K562 (cell line): ENCODE data around the gene TEX14. TPM values are rescaled to one million over a fixed set of nuclear protein-coding genes. Genes with fewer than 3 reads are reported as not detected.

ENCODE experiments used
- ATAC-seq: fragments of 200-7000 bp; cut with Tn5 transposase; 3 replicates; pipeline ENCODE4 v1.9.1; 2020; ENCODE audit warnings: moderate library complexity
- BruUV-seq: library from RNA; stranded (reverse); fragments of 400-500 nt; replicated peaks from 2 replicates; lab custom pipeline; 2021; lab: Mats Ljungman, UMichigan
- CTCF ChIA-PET: fragments of 300-600 bp; formaldehyde crosslinking; extraction: SDS; loops from one replicate; lab custom pipeline; 2021; ENCODE audit warnings: low intra/inter-chr PET ratio; lab: Yijun Ruan, JAX
- POLR2A ChIA-PET: fragments of 300-600, 350-650 bp; sonication (Branson Sonifier 250); formaldehyde crosslinking; extraction: SDS; loops from one replicate; lab custom pipeline; 2021; ENCODE audit warnings: antibody characterized with exemption, inconsistent platforms; lab: Yijun Ruan, JAX
- DNase-seq, 4 experiments: peaks; one replicate each; pipeline versions ENCODE4 v3.0.0 to v3.0.0-alpha.2; 2011 to 2018; ENCODE audit warnings: low spot score in 3 of 4, mixed read lengths in 3 of 4; ENCODE audit errors: extremely low read depth in 1 of 4
- FAIRE-seq: peaks from 2 replicates; lab custom pipeline; 2011; peaks lifted over from hg19 to GRCh38; lab: Jason Lieb, UNC
- H2AFZ ChIP-seq: 2 replicates; pipeline ENCODE4 v1.6.0; 2011; ENCODE audit warnings: low read depth, low read length, control low read depth, inconsistent platforms
- H3K27ac ChIP-seq: fragments of 200-600 bp; 3 replicates; pipeline ENCODE4 v1.8.0; 2011; ENCODE audit warnings: low read depth, mild to moderate bottlenecking, control low read depth, inconsistent platforms, low read length, moderate library complexity, mixed read lengths; ENCODE audit errors: extremely low read depth
- H3K27me3 ChIP-seq, 2 experiments: fragments of 300-600 bp in 1 of 2; 2 replicates in 1 of 2; 3 replicates in 1 of 2; pipeline versions ENCODE4 v1.6.0 to v1.8.0; 2011; ENCODE audit warnings: inconsistent platforms in 2 of 2, low read length in 2 of 2, mild to moderate bottlenecking in 1 of 2, mixed read lengths in 1 of 2, moderate library complexity in 1 of 2; ENCODE audit not compliant: control insufficient read depth in 2 of 2, insufficient read depth in 2 of 2
- H3K36me3 ChIP-seq: fragments of 300-600 bp; 3 replicates; pipeline ENCODE4 v1.8.0; 2011; ENCODE audit warnings: mild to moderate bottlenecking, low read length, inconsistent platforms; ENCODE audit not compliant: control insufficient read depth, insufficient read depth
- H3K4me1 ChIP-seq, 2 experiments: fragments of 200-600 bp in 1 of 2; replicated peaks in 1 of 2; 2 replicates in 1 of 2; 3 replicates in 1 of 2; pipeline versions ENCODE4 v1.5.1 to v1.8.0; 2011; ENCODE audit warnings: inconsistent platforms in 2 of 2, low read length in 2 of 2, mild to moderate bottlenecking in 1 of 2, mixed read lengths in 1 of 2, moderate library complexity in 1 of 2; ENCODE audit not compliant: control insufficient read depth in 2 of 2, insufficient read depth in 2 of 2
- H3K4me2 ChIP-seq: 2 replicates; pipeline ENCODE4 v1.6.1; 2011; ENCODE audit warnings: low read length, control low read depth, inconsistent platforms, mixed read lengths; ENCODE audit not compliant: insufficient read depth
- H3K4me3 ChIP-seq: fragments of 200-600 bp; sonication (generic), shearing (Covaris generic); 2 replicates; pipeline ENCODE4 v1.5.1; 2016; ENCODE audit warnings: control low read depth, inconsistent platforms
- H3K79me2 ChIP-seq: fragments of 200-600 bp; 3 replicates; pipeline ENCODE4 v1.8.0; 2011; ENCODE audit warnings: low read length, inconsistent platforms; ENCODE audit not compliant: control insufficient read depth, insufficient read depth
- H3K9ac ChIP-seq, 2 experiments: 2 replicates each; pipeline versions ENCODE4 v1.6.0 to v1.6.1; 2011; ENCODE audit warnings: low read depth in 2 of 2, low read length in 2 of 2, control low read depth in 1 of 2, inconsistent platforms in 1 of 2, mild to moderate bottlenecking in 1 of 2, mixed read lengths in 1 of 2; ENCODE audit not compliant: insufficient read depth in 1 of 2
- H3K9me1 ChIP-seq: one replicate; pipeline ENCODE4 v1.6.0; 2011; ENCODE audit warnings: inconsistent platforms, mild to moderate bottlenecking, low read length, moderate library complexity; ENCODE audit not compliant: control insufficient read depth, insufficient read depth
- H3K9me3 ChIP-seq: replicated peaks from 2 replicates; pipeline ENCODE4 v1.5.1; 2011; ENCODE audit warnings: low read depth, low read length, inconsistent platforms; ENCODE audit not compliant: control insufficient read depth, insufficient read depth
- H4K20me1 ChIP-seq: replicated peaks from 2 replicates; pipeline ENCODE4 v1.6.1; 2011; ENCODE audit warnings: low read length, inconsistent platforms, mixed read lengths; ENCODE audit not compliant: control insufficient read depth, insufficient read depth
- CHD4 ChIP-seq: fragments of 200-600 bp; sonication (generic); IDR thresholded peaks from 3 replicates; pipeline ENCODE4 v1.6.1; 2012; ENCODE audit warnings: low read depth, mild to moderate bottlenecking, mixed read lengths, low read length, inconsistent platforms; ENCODE audit not compliant: insufficient read depth, insufficient replicate concordance, poor library complexity, severe bottlenecking
- JUNB ChIP-seq: fragments of 450-650 bp; formaldehyde crosslinking; conservative IDR thresholded peaks from 2 replicates; pipeline ENCODE4 v1.4.0; 2020; ENCODE audit warnings: mild to moderate bottlenecking
- NRF1 ChIP-seq, 2 experiments: fragments of 450-650 bp; IDR thresholded peaks in 1 of 2; conservative IDR thresholded peaks in 1 of 2; 2 replicates each; pipeline ENCODE4 v1.6.1; 2014; ENCODE audit warnings: mild to moderate bottlenecking in 2 of 2
- SAFB2 ChIP-seq: fragments of 200-400 bp; formaldehyde crosslinking; IDR thresholded peaks from 2 replicates; pipeline ENCODE4 v1.6.1; 2018; ENCODE audit warnings: borderline replicate concordance, low read length, low read depth, moderate library complexity; ENCODE audit not compliant: severe bottlenecking
- TAF9B ChIP-seq: fragments of 450-650 bp; IDR thresholded peaks from 2 replicates; pipeline ENCODE4 v1.6.1; 2018; ENCODE audit warnings: mild to moderate bottlenecking; ENCODE audit not compliant: partially characterized antibody
- YY1 ChIP-seq, 3 experiments: IDR thresholded peaks; 2 replicates each; pipeline ENCODE4 v1.6.1; 2011; ENCODE audit warnings: low read length in 2 of 3, mild to moderate bottlenecking in 2 of 3, moderate library complexity in 2 of 3, borderline replicate concordance in 1 of 3, control low read depth in 1 of 3, low read depth in 1 of 3; ENCODE audit not compliant: insufficient read depth in 3 of 3, insufficient replicate concordance in 2 of 3, control insufficient read depth in 1 of 3, insufficient read length in 1 of 3; ENCODE audit errors: extremely low read depth in 1 of 3
- ZNF561 ChIP-seq: fragments of 450-650 bp; formaldehyde crosslinking; conservative IDR thresholded peaks from 2 replicates; pipeline ENCODE4 v1.4.0; 2020; ENCODE audit warnings: mild to moderate bottlenecking, moderate library complexity
- WGBS: fragments of 100-300 bp; shearing (Covaris generic); methylation state at CpG from one replicate; pipeline ENCODE4 v1.1.6; 2016; ENCODE audit warnings: low coverage, mixed read lengths; ENCODE audit not compliant: insufficient coverage; ENCODE audit errors: missing lambda C conversion rate; 5-methylcytosine and 5-hydroxymethylcytosine counted together
- in situ Hi-C: fragments of 300-500 bp; cut with MboI; formaldehyde crosslinking; loops from 4 replicates; pipeline ENCODE4 v1.15.0; 2018; ENCODE audit warnings: inconsistent platforms, mixed read lengths
- intact Hi-C: fragments of 100-400 bp; cut with micrococcal nuclease; formaldehyde crosslinking; loops from 2 replicates; pipeline ENCODE4 v1.14.2; 2022
- polyA plus RNA-seq, 8 experiments: library from polyadenylated mRNA; depleted of rRNA in 4 of 8; stranded (reverse) in 5 of 8; unstranded in 3 of 8; fragments of >200 nt; fragmentation: Nextera tagmentation in 2 of 8; fragmentation: Illumina TruSeq in 1 of 8; extraction: Ambion mirVana in 2 of 8; extraction: Trizol in 1 of 8; gene quantifications; 2 replicates each; pipeline versions ENCODE4 v1.2.1 to v1.2.3, GENCODE V29; 2011 to 2014; ENCODE audit warnings: inconsistent platforms in 1 of 8, missing spikeins in 1 of 8
- total RNA-seq, 7 experiments: library from RNA; depleted of rRNA in 6 of 7; stranded (reverse); fragments of >200 nt in 6 of 7; fragmentation: Illumina TruSeq in 2 of 7; extraction: Trizol in 2 of 7; gene quantifications; 2 replicates each; pipeline versions ENCODE4 v1.2.1 to v1.2.3, GENCODE V29; 2011 to 2021; ENCODE audit warnings: low replicate concordance in 1 of 7
- TF ChIP-seq, protein P1 (sequence below), 3 experiments: IDR thresholded peaks in 2 of 3; conservative IDR thresholded peaks in 1 of 3; 2 replicates each; pipeline ENCODE4 v1.5.1; 2011 to 2012; ENCODE audit warnings: low read length in 3 of 3, mild to moderate bottlenecking in 3 of 3, control low read depth in 2 of 3, improper control_type of control experiment in 1 of 3, inconsistent platforms in 1 of 3, low read depth in 1 of 3, mixed read lengths in 1 of 3, moderate library complexity in 1 of 3; ENCODE audit not compliant: insufficient read depth in 2 of 3
- TF ChIP-seq, protein P2 (sequence below): fragments of 200-800 bp; sonication (Bioruptor generic); IDR thresholded peaks from 2 replicates; pipeline ENCODE4 v1.6.1; 2016; ENCODE audit warnings: missing genetic modification characterization, missing compliant biosample characterization
- TF ChIP-seq, protein P3 (sequence below): fragments of 450-650 bp; formaldehyde crosslinking; IDR thresholded peaks from 2 replicates; pipeline ENCODE4 v1.4.0; 2020; ENCODE audit warnings: mild to moderate bottlenecking, moderate library complexity

The TEX14 gene
- total and polyA plus RNA-seq, 9 of the 15 experiments (the other 6 are each of a cell fraction or from before 2014, with no cell fraction given), result 0.05 to 0.12 (median 0.09) TPM; not detected in 1

DNA sequence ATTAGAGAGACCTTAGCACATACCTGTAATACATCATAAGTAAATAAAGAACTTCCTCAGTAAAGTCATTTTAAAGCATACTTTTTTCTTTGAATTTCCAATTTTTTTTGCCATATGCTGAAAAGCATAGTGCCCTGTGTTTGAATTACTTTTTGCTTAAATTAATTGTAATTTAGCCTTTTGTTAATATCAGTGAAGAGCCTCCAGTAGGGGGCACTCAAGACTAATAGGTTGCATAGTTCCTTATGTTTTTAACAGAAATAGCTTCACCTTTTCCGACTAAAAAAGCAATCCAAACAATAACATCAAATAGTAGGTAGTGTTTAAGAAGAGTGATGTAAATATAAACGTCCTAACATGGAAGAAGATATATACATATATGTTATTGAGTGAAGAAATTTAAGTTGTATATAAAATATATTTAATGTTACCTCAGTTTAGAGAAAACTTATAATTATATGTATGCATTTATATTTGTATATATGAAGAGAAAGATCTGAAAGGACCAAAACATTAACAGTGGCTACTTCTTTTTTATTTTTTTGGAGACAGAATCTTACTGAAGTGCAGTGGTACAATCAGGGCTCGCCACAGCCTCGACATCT lies 19.2 kb upstream of the TEX14 start:
- no peaks in the 10 kb centered on the region for H3K79me2 ChIP-seq
- 52% methylated on average over 4 of the region's 4 CpGs for WGBS
- ChIA-PET POLR2A (interaction anchor here (1.0 kb wide), 1 partner anchor 292 kb away, joined by 3 read pairs; no protein-coding TSS in a partner anchor), CTCF (interaction anchor here (0.6 to 3.4 kb wide), 4 partner anchors 189 to 960 kb away, joined by 3 to 43 read pairs (median 3); no protein-coding TSS in a partner anchor)
- DNase-seq (peak; percentile 21 to 73 (median 23)), FAIRE-seq (no peak), ATAC-seq (peak; percentile 68)
- no peaks in the 10 kb centered on the region for H3K9me1 ChIP-seq
- H3K36me3 ChIP-seq, result peaks cover 53% of the 10 kb centered on the region
- no peak overlapping the region for H3K9ac ChIP-seq
- no peaks in the 10 kb centered on the region for H3K9me3 ChIP-seq
- H2AFZ ChIP-seq, result no peak overlapping the region
- no peak overlapping the region for H3K4me3 ChIP-seq
- no peaks in the 10 kb centered on the region for H4K20me1 ChIP-seq
- H3K27ac ChIP-seq, result no peak overlapping the region
- in situ Hi-C loops, result loop anchor here (5.0 kb wide), 1 partner anchor 296 kb away; no protein-coding TSS in a partner anchor
- BruUV-seq, result no TSS peak
- H3K4me2 ChIP-seq, result no peak overlapping the region
- peaks cover 4 to 7% of the 10 kb centered on the region in 2 experiments; a peak in 3 of 5 replicates for H3K4me1 ChIP-seq
- H3K27me3 ChIP-seq, result no peaks in the 10 kb centered on the region
- intact Hi-C loops, result loop anchor here (1.0 to 10.0 kb wide), 2 partner anchors 164 to 294 kb away; no protein-coding TSS in a partner anchor
- TF ChIP-seq YY1 (IDR thresholded peaks at IDR 0.05; ENCODE audit: borderline replicate concordance in 1 of 3, control insufficient read depth in 1 of 3, extremely low read depth in 1 of 3, insufficient read depth in 3 of 3, insufficient read length in 1 of 3, insufficient replicate concordance in 2 of 3, low read depth in 1 of 3, low read length in 2 of 3), result no peak
- TF ChIP-seq, protein P1, sequence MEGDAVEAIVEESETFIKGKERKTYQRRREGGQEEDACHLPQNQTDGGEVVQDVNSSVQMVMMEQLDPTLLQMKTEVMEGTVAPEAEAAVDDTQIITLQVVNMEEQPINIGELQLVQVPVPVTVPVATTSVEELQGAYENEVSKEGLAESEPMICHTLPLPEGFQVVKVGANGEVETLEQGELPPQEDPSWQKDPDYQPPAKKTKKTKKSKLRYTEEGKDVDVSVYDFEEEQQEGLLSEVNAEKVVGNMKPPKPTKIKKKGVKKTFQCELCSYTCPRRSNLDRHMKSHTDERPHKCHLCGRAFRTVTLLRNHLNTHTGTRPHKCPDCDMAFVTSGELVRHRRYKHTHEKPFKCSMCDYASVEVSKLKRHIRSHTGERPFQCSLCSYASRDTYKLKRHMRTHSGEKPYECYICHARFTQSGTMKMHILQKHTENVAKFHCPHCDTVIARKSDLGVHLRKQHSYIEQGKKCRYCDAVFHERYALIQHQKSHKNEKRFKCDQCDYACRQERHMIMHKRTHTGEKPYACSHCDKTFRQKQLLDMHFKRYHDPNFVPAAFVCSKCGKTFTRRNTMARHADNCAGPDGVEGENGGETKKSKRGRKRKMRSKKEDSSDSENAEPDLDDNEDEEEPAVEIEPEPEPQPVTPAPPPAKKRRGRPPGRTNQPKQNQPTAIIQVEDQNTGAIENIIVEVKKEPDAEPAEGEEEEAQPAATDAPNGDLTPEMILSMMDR (IDR thresholded peaks at IDR 0.05 in 2 of 3, conservative IDR thresholded peaks at IDR 0.05 in 1 of 3; ENCODE audit: insufficient read depth in 2 of 3, low read depth in 1 of 3, low read length in 3 of 3), result peak in 2 of 3 experiments; percentile 57 to 85; a peak in 4 of 6 replicates
- TF ChIP-seq SAFB2, result no peak
- no peak for TF ChIP-seq ZNF561
- TF ChIP-seq CHD4, result no peak
- TF ChIP-seq NRF1 (conservative IDR thresholded peaks at IDR 0.05 in 1 of 2, IDR thresholded peaks at IDR 0.05 in 1 of 2), result no peak
- TF ChIP-seq, protein P2, sequence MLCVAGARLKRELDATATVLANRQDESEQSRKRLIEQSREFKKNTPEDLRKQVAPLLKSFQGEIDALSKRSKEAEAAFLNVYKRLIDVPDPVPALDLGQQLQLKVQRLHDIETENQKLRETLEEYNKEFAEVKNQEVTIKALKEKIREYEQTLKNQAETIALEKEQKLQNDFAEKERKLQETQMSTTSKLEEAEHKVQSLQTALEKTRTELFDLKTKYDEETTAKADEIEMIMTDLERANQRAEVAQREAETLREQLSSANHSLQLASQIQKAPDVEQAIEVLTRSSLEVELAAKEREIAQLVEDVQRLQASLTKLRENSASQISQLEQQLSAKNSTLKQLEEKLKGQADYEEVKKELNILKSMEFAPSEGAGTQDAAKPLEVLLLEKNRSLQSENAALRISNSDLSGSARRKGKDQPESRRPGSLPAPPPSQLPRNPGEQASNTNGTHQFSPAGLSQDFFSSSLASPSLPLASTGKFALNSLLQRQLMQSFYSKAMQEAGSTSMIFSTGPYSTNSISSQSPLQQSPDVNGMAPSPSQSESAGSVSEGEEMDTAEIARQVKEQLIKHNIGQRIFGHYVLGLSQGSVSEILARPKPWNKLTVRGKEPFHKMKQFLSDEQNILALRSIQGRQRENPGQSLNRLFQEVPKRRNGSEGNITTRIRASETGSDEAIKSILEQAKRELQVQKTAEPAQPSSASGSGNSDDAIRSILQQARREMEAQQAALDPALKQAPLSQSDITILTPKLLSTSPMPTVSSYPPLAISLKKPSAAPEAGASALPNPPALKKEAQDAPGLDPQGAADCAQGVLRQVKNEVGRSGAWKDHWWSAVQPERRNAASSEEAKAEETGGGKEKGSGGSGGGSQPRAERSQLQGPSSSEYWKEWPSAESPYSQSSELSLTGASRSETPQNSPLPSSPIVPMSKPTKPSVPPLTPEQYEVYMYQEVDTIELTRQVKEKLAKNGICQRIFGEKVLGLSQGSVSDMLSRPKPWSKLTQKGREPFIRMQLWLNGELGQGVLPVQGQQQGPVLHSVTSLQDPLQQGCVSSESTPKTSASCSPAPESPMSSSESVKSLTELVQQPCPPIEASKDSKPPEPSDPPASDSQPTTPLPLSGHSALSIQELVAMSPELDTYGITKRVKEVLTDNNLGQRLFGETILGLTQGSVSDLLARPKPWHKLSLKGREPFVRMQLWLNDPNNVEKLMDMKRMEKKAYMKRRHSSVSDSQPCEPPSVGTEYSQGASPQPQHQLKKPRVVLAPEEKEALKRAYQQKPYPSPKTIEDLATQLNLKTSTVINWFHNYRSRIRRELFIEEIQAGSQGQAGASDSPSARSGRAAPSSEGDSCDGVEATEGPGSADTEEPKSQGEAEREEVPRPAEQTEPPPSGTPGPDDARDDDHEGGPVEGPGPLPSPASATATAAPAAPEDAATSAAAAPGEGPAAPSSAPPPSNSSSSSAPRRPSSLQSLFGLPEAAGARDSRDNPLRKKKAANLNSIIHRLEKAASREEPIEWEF (CRISPR knock-in tag), result no peak
- TF ChIP-seq TAF9B, result peak; percentile 29
- no peak for TF ChIP-seq JUNB (CRISPR knock-in tag)
- TF ChIP-seq, protein P3, sequence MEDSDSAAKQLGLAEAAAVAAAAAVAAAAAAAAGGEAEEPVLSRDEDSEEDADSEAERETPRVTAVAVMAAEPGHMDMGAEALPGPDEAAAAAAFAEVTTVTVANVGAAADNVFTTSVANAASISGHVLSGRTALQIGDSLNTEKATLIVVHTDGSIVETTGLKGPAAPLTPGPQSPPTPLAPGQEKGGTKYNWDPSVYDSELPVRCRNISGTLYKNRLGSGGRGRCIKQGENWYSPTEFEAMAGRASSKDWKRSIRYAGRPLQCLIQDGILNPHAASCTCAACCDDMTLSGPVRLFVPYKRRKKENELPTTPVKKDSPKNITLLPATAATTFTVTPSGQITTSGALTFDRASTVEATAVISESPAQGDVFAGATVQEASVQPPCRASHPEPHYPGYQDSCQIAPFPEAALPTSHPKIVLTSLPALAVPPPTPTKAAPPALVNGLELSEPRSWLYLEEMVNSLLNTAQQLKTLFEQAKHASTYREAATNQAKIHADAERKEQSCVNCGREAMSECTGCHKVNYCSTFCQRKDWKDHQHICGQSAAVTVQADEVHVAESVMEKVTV (CRISPR knock-in tag), result peak; percentile 78
